ENCODE measurements around the gene FHAD1.
A peak's percentile ranks its signal among the peaks of the same experiment; 100 is the strongest.

The FHAD1 gene

GRCh38 chr1:15343729-15344128 lies 96.7 kb downstream of the FHAD1 start:
- TF ChIP-seq, protein P1, sequence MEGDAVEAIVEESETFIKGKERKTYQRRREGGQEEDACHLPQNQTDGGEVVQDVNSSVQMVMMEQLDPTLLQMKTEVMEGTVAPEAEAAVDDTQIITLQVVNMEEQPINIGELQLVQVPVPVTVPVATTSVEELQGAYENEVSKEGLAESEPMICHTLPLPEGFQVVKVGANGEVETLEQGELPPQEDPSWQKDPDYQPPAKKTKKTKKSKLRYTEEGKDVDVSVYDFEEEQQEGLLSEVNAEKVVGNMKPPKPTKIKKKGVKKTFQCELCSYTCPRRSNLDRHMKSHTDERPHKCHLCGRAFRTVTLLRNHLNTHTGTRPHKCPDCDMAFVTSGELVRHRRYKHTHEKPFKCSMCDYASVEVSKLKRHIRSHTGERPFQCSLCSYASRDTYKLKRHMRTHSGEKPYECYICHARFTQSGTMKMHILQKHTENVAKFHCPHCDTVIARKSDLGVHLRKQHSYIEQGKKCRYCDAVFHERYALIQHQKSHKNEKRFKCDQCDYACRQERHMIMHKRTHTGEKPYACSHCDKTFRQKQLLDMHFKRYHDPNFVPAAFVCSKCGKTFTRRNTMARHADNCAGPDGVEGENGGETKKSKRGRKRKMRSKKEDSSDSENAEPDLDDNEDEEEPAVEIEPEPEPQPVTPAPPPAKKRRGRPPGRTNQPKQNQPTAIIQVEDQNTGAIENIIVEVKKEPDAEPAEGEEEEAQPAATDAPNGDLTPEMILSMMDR (IDR thresholded peaks at IDR 0.05; ENCODE audit: low read length, missing control alignments): no peak
- peak; percentile 48 for DNase-seq (ENCODE audit: low read depth)
- H3K4me3 ChIP-seq (replicated peaks; ENCODE audit: low read depth, low read length): no peak overlapping the region

DNA sequence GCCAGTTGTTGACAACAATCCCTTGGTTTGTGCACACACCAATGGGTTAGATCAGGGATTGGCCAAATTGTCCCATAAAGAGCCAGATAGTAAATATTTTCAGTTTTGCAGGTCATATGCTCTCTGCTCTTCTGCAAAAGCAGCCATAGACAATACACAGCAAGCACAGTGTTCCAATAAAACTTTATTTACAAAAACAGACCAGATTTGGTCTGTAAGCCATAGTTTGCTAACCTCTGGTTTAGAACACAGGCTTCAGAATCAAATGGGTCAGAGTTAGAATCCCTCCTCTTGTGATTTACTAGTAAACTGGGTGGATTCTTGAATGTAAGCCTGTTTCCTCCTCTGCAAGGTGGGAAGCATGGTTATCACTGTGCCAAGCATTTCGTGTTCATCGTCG lies 97.4 kb downstream of the FHAD1 start:
- TF ChIP-seq, protein P1 (IDR thresholded peaks at IDR 0.05; ENCODE audit: low read length, missing control alignments): no peak
- no peak for DNase-seq (ENCODE audit: low read depth)
- H3K4me3 ChIP-seq (replicated peaks; ENCODE audit: low read depth, low read length): no peak overlapping the region

DNA sequence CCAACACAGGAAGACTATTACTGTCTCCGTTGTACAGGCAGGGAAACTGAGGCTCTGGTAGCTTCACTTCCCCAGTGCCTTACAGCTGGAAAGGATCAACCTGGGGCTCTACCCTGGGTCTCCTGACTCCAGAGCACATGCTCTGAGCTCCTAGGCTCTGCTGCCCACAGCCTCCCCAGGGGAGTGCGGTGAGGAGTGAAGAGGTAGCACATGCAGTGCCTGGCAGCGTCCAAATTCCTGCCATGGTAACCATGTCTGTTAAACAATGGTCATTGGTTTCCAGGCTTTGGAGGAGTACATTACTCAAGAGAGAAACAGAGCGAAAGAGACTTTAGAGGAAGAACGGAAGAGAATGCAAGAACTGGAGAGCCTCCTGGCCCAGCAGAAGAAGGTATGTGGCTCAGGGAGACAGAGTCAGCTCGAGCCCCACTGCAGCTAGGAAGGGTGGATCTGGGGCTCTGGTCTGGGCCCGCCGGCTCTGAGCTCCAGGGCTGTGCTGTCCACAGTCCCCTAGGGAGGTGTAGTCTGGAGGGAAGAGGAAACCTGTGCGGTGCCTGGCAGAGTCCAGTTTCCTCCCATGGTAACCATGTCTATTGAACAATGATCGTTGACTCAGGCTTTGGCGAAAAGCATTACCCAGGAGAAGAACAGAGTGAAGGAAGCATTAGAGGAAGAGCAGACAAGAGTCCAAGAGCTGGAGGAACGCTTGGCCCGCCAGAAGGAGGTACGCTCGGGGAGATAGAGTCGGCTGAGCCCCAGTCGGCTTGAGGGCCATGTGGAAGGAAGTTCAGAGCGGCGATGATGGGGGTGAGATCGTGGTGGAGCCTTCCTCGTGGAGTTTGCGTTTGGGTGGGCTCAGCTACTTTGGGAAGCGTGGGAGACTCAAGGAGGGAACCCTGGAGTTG lies 98.0 kb downstream of the FHAD1 start:
- DNase-seq (ENCODE audit: low read depth): no peak
- TF ChIP-seq, protein P1 (IDR thresholded peaks at IDR 0.05; ENCODE audit: low read length, missing control alignments): no peak
- no peak overlapping the region for H3K4me3 ChIP-seq (replicated peaks; ENCODE audit: low read depth, low read length)

- TF ChIP-seq, protein P1 (IDR thresholded peaks at IDR 0.05; ENCODE audit: low read length, missing control alignments): no peak
- DNase-seq (ENCODE audit: low read depth): no peak
These were observed 98.8 kb downstream of the FHAD1 start for GRCh38 chr1:15345705-15346345.

GRCh38 chr1:15346346-15347030 lies 99.5 kb downstream of the FHAD1 start:
- TF ChIP-seq, protein P1 (IDR thresholded peaks at IDR 0.05; ENCODE audit: low read length, missing control alignments): no peak
- DNase-seq (ENCODE audit: low read depth): no peak
- H3K4me3 ChIP-seq (replicated peaks; ENCODE audit: low read depth, low read length): no peak overlapping the region

More at GRCh38 chr1:15345705-15346345, 98.8 kb downstream of the FHAD1 start:
- H3K4me3 ChIP-seq (replicated peaks; ENCODE audit: low read depth, low read length): no peak overlapping the region

DNA sequence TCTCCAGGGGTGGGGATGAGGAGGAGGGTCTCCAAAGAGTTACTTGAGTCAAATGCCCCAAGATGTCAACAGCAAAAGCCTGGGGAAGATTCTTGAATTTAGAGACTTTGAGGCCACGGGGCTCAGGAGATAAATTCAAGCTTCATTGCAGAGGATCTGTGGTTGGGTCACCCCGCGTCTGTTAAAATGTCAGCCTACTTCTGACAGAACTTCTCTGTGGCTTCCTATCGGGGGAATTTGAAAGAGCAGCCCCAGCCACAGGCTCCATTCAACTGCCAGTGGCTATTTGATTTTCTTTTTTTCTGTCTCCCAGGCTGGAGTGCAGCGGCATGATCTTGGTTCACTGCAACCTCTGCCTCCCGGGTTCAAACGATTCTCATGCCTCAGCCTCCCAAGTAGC lies 100.2 kb downstream of the FHAD1 start:
- DNase-seq (ENCODE audit: low read depth): no peak
- H3K4me3 ChIP-seq (replicated peaks; ENCODE audit: low read depth, low read length): no peak overlapping the region
- TF ChIP-seq, protein P1 (IDR thresholded peaks at IDR 0.05; ENCODE audit: low read length, missing control alignments): no peak
